CD14-positive monocyte (primary cell): ENCODE data around the gene NIT1. TPM values are rescaled to one million over a fixed set of nuclear protein-coding genes. Genes with fewer than 3 reads are reported as not detected.

Experiments used
- DNase-seq, 3 donors: peaks; one replicate each; pipeline ENCODE4 v3.0.0-alpha.2; 2011 to 2022
- H2AFZ ChIP-seq: 2 replicates; pipeline ENCODE4 v1.6.0; 2012; ENCODE audit warnings: mild to moderate bottlenecking, low read depth, low read length, inconsistent platforms; ENCODE audit not compliant: insufficient read depth, poor library complexity, severe bottlenecking
- H3K27ac ChIP-seq, 2 donors: 1 replicate in 1 of 2; 2 replicates in 1 of 2; pipeline ENCODE4 v1.5.1; 2012 to 2013; ENCODE audit warnings: low read length in 2 of 2, control low read depth in 1 of 2, inconsistent platforms in 1 of 2, low read depth in 1 of 2, mild to moderate bottlenecking in 1 of 2
- H3K27me3 ChIP-seq, 2 donors: one replicate each; pipeline versions ENCODE4 v1.6.0 to v1.6.1; 2011 to 2013; ENCODE audit warnings: low read length in 2 of 2; ENCODE audit not compliant: control insufficient read depth in 2 of 2, insufficient read depth in 2 of 2
- H3K36me3 ChIP-seq, 2 donors: replicated peaks in 1 of 2; 1 replicate in 1 of 2; 2 replicates in 1 of 2; pipeline versions ENCODE4 v1.5.1 to v1.6.1; 2012 to 2013; ENCODE audit warnings: low read length in 2 of 2, control low read depth in 1 of 2, inconsistent platforms in 1 of 2, mild to moderate bottlenecking in 1 of 2; ENCODE audit not compliant: insufficient read depth in 2 of 2, control insufficient read depth in 1 of 2
- H3K4me1 ChIP-seq, 2 donors: 1 replicate in 1 of 2; 2 replicates in 1 of 2; pipeline versions ENCODE4 v1.5.1 to v1.6.1; 2012 to 2013; ENCODE audit warnings: low read length in 2 of 2, control low read depth in 1 of 2, inconsistent platforms in 1 of 2, mild to moderate bottlenecking in 1 of 2, moderate library complexity in 1 of 2; ENCODE audit not compliant: insufficient read depth in 2 of 2, control insufficient read depth in 1 of 2
- H3K4me2 ChIP-seq: replicated peaks from 2 replicates; pipeline ENCODE3; 2012; ENCODE audit warnings: low read length, moderate library complexity, mild to moderate bottlenecking; ENCODE audit not compliant: poor library complexity, severe bottlenecking; ENCODE audit errors: extremely low read depth
- H3K4me3 ChIP-seq, 3 experiments: fragments of 200-600 bp in 1 of 3; sonication (generic) in 1 of 3; replicated peaks in 1 of 3; 1 replicate in 2 of 3; 2 replicates in 1 of 3; pipeline ENCODE4 v1.5.1; 2011 to 2013; ENCODE audit warnings: low read length in 3 of 3, mild to moderate bottlenecking in 3 of 3, control low read depth in 2 of 3, low read depth in 2 of 3, inconsistent platforms in 1 of 3, moderate library complexity in 1 of 3
- H3K79me2 ChIP-seq: 2 replicates; pipeline ENCODE4 v1.6.0; 2012; ENCODE audit warnings: mild to moderate bottlenecking, control low read depth, inconsistent platforms, low read length, moderate library complexity; ENCODE audit not compliant: insufficient read depth
- H3K9ac ChIP-seq: 2 replicates; pipeline ENCODE4 v1.6.0; 2017; ENCODE audit warnings: low read length, mild to moderate bottlenecking; ENCODE audit not compliant: insufficient read depth, poor library complexity, severe bottlenecking
- H3K9me3 ChIP-seq, 2 donors: replicated peaks in 1 of 2; 1 replicate in 1 of 2; 2 replicates in 1 of 2; pipeline versions ENCODE4 v1.5.1 to v1.6.1; 2012 to 2013; ENCODE audit warnings: low read length in 2 of 2, control low read depth in 1 of 2; ENCODE audit not compliant: control insufficient read depth in 1 of 2, insufficient read depth in 1 of 2
- H4K20me1 ChIP-seq: 2 replicates; pipeline ENCODE4 v1.6.0; 2012; ENCODE audit warnings: mild to moderate bottlenecking, low read length, control low read depth, moderate library complexity; ENCODE audit not compliant: insufficient read depth
- H3K27ac Mint-ChIP-seq, 7 donors: one replicate each; pipeline ENCODE4 v1.8.0; 2020; ENCODE audit warnings: mild to moderate bottlenecking in 7 of 7, mixed read lengths in 7 of 7, moderate library complexity in 6 of 7, inconsistent platforms in 2 of 7
- H3K27me3 Mint-ChIP-seq, 3 donors: one replicate each; pipeline ENCODE4 v1.8.0; 2021 to 2022; ENCODE audit warnings: low read depth in 3 of 3, mild to moderate bottlenecking in 3 of 3, mixed read lengths in 3 of 3, moderate library complexity in 3 of 3, inconsistent platforms in 1 of 3
- H3K36me3 Mint-ChIP-seq, 2 donors: one replicate each; pipeline ENCODE4 v1.8.0; 2020; ENCODE audit warnings: mixed read lengths in 2 of 2, inconsistent platforms in 1 of 2, mild to moderate bottlenecking in 1 of 2
- H3K4me1 Mint-ChIP-seq: one replicate; pipeline ENCODE4 v1.8.0; 2020; ENCODE audit warnings: mild to moderate bottlenecking, mixed read lengths
- H3K4me3 Mint-ChIP-seq, 2 donors: one replicate each; pipeline ENCODE4 v1.8.0; 2020; ENCODE audit warnings: mild to moderate bottlenecking in 2 of 2, mixed read lengths in 2 of 2, moderate library complexity in 1 of 2
- H3K9me3 Mint-ChIP-seq, 7 donors: one replicate each; pipeline ENCODE4 v1.8.0; 2020 to 2022; ENCODE audit warnings: mixed read lengths in 7 of 7, mild to moderate bottlenecking in 6 of 7, moderate library complexity in 6 of 7, inconsistent platforms in 2 of 7
- CTCF ChIP-seq: fragments of 200-600 bp; IDR thresholded peaks from one replicate; pipeline ENCODE4 v1.8.0; 2022; ENCODE audit warnings: antibody characterized with exemption, mild to moderate bottlenecking
- WGBS: methylation state at CpG from one replicate; pipeline ENCODE4 v1.1.5; 2013; ENCODE audit warnings: missing lambda C conversion rate; ENCODE audit not compliant: insufficient coverage; 5-methylcytosine and 5-hydroxymethylcytosine counted together
- intact Hi-C, 2 donors: fragments of 100-400 bp; cut with micrococcal nuclease; formaldehyde crosslinking; loops; one replicate each; pipeline versions ENCODE4 v1.15.0 to v1.15.1; 2023
- polyA plus RNA-seq, 3 donors: library from polyadenylated mRNA; depleted of rRNA in 1 of 3; unstranded in 2 of 3; stranded (reverse) in 1 of 3; fragments of 300-500 nt in 2 of 3; fragments of >200 nt in 1 of 3; fragmentation: Illumina TruSeq in 2 of 3; gene quantifications; 1 replicate in 2 of 3; 2 replicates in 1 of 3; pipeline ENCODE4 v1.2.3, GENCODE V29; 2012 to 2021

The NIT1 gene
- polyA plus RNA-seq, 3 donors = 28.4 to 84.7 (median 35.7) TPM

- Mint-ChIP-seq H3K36me3 (peaks cover 2 to 3% of the 10 kb centered on the region in 2 donors), H3K9me3 (no peaks in the 10 kb centered on the region), H3K4me1 (peaks cover 48% of the 10 kb centered on the region), H3K4me3 (no peak overlapping the region), H3K27ac (peak overlapping the region; percentile 13 to 97 (median 92)), H3K27me3 (no peaks in the 10 kb centered on the region)
- Histone ChIP-seq H3K79me2 (peaks cover 49% of the 10 kb centered on the region), H3K4me3 (peak overlapping the region in 1 of 3 experiments; percentile 24), H3K4me2 (peak overlapping the region; percentile 33), H2AFZ (peak overlapping the region; percentile 84), H3K27me3 (no peaks in the 10 kb centered on the region), H3K9ac (peak overlapping the region; percentile 36), H4K20me1 (no peaks in the 10 kb centered on the region), H3K9me3 (no peaks in the 10 kb centered on the region), H3K4me1 (peaks cover 47 to 53% of the 10 kb centered on the region in 2 donors), H3K36me3 (no peaks in the 10 kb centered on the region), H3K27ac (peak overlapping the region in 1 of 2 donors; percentile 88)
- no peak for DNase-seq
- intact Hi-C loops = loop anchor here in 1 of 2 donors (2.0 to 5.0 kb wide), 3 partner anchors 41 to 91 kb away; partner anchors contain the start of genes ARHGAP30 and USF1
- WGBS = no CpG with 5 or more reads among the region's 3 CpGs
- no peak for TF ChIP-seq CTCF
These were observed 20.0 kb downstream of the NIT1 start for GRCh38 chr1:161137881-161138280.

GRCh38 chr1:161138431-161138830 is 20.5 kb downstream of the NIT1 start:
- Mint-ChIP-seq H3K27ac (peak overlapping the region; percentile 85 to 97 (median 92)), H3K9me3 (no peaks in the 10 kb centered on the region), H3K4me3 (peak overlapping the region in 1 of 2 donors; percentile 70), H3K36me3 (peaks cover 2 to 3% of the 10 kb centered on the region in 2 donors), H3K4me1 (peaks cover 48% of the 10 kb centered on the region), H3K27me3 (no peaks in the 10 kb centered on the region)
- H3K4me1 ChIP-seq = peaks cover 45 to 49% of the 10 kb centered on the region in 2 donors
- peak in 2 of 3 donors; percentile 31 to 45 for DNase-seq
- peak overlapping the region; percentile 36 for H3K9ac ChIP-seq
- H3K36me3 ChIP-seq = no peaks in the 10 kb centered on the region
- H3K9me3 ChIP-seq = no peaks in the 10 kb centered on the region
- TF ChIP-seq CTCF = no peak
- H3K79me2 ChIP-seq = peaks cover 44% of the 10 kb centered on the region
- H2AFZ ChIP-seq = peak overlapping the region; percentile 84
- peak overlapping the region in 1 of 3 experiments; percentile 24 for H3K4me3 ChIP-seq
- H3K27ac ChIP-seq = peak overlapping the region; percentile 47 to 88
- 0% methylated on average over 1 of the region's 1 CpG for WGBS
- no peaks in the 10 kb centered on the region for H3K27me3 ChIP-seq
- intact Hi-C loops = loop anchor here in 1 of 2 donors (2.0 to 5.0 kb wide), 3 partner anchors 42 to 91 kb away; partner anchors contain the start of genes ARHGAP30 and USF1
- H3K4me2 ChIP-seq = peak overlapping the region; percentile 33
- H4K20me1 ChIP-seq = no peaks in the 10 kb centered on the region
